ENCODE data around the gene SEPTIN5. TPM values are rescaled to one million over a fixed set of nuclear protein-coding genes. Genes with fewer than 3 reads are reported as not detected.

Gene SEPTIN5
- total and polyA plus RNA-seq, 9 of the 15 experiments (the other 6 are each of a cell fraction or from before 2014, with no cell fraction given), result 0.03 to 195 (median 119) TPM

DNA sequence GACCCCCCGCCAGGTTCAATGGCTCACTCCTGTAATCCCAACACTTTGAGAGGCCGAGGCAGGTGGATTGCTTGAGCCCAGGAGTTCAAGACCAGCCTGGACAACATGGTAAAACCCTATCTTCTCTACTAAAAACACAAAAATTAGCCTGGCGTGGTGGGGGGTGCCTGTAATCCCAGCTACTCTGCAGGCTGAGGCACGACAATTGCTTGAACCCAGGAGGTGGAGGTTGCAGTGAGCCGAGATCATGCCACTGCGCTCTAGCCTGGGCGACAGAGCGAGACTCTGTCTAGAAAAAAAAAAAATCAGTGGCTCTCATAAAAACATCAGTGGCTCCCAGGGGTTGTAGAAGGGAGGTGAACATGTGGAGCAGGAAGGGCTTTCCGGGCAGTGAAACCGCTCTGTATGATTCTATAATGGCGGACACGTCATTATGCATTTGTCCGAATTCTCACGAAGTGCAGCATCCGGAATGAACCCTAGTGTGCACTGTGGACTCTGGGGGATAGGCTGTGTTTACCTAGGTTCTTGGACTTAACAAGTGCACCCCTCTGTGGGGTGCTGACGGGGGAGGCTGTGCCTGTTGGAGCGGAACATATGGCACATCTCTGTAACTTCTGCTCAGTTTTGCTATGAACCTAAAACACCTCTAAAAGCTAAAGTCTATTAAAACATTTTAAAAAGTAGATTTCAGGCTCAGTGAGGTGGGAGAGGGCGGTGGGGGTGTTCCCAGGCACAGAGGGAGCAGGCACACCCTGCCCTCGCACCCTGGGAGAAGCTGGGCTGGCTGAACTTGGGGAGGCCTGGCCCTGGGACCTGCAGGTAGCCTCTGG, 49.1 kb upstream of the SEPTIN5 start:
- BruUV-seq (replicated peaks), result no TSS peak
- ChIA-PET POLR2A (interaction anchor here (0.6 to 7.8 kb wide), 9 partner anchors 11 to 239 kb away, joined by 3 to 80 read pairs (median 3); no protein-coding TSS in a partner anchor), CTCF (ENCODE audit: low intra/inter-chr PET ratio) (no interaction called here)
- no peaks in the 10 kb centered on the region for H3K9me3 ChIP-seq (replicated peaks; ENCODE audit: control insufficient read depth, insufficient read depth, low read depth, low read length)
- H3K4me2 ChIP-seq (ENCODE audit: insufficient read depth, low read length), result no peak overlapping the region
- DNase-seq (ENCODE audit: extremely low read depth in 1 of 4, low spot score in 3 of 4), result peak in 2 of 4 experiments; percentile 31 to 34
- in situ Hi-C loops (cut with MboI), result no loop called here
- H3K4me1 ChIP-seq (replicated peaks in 1 of 2; ENCODE audit: control insufficient read depth in 2 of 2, insufficient read depth in 2 of 2, low read length in 2 of 2), result peaks cover 15 to 23% of the 10 kb centered on the region in 2 experiments
- no peaks in the 10 kb centered on the region for H3K79me2 ChIP-seq (ENCODE audit: control insufficient read depth, insufficient read depth, low read length)
- no peak for ATAC-seq
- H3K9me1 ChIP-seq (ENCODE audit: control insufficient read depth, insufficient read depth, low read length), result no peaks in the 10 kb centered on the region
- WGBS (ENCODE audit: insufficient coverage, low coverage, missing lambda C conversion rate), result 17% methylated on average over 19 of the region's 19 CpGs
- no peaks in the 10 kb centered on the region for H4K20me1 ChIP-seq (replicated peaks; ENCODE audit: control insufficient read depth, insufficient read depth, low read length)
- H3K27ac ChIP-seq (ENCODE audit: extremely low read depth, low read depth, low read length), result no peak overlapping the region
- H3K9ac ChIP-seq (ENCODE audit: insufficient read depth in 1 of 2, low read depth in 2 of 2, low read length in 2 of 2), result peak overlapping the region in 1 of 2 experiments; percentile 8; a peak in 1 of 4 replicates
- FAIRE-seq, result no peak
- no peaks in the 10 kb centered on the region for H3K36me3 ChIP-seq (ENCODE audit: control insufficient read depth, insufficient read depth, low read length)
- H2AFZ ChIP-seq (ENCODE audit: low read depth, low read length), result no peak overlapping the region; the same call in 1 of the 2 replicates
- H3K4me3 ChIP-seq, result no peak overlapping the region
- H3K27me3 ChIP-seq (ENCODE audit: control insufficient read depth in 2 of 2, insufficient read depth in 2 of 2, low read length in 2 of 2), result peaks cover 73 to 76% of the 10 kb centered on the region in 2 experiments
- intact Hi-C loops (cut with micrococcal nuclease), result loop anchor here (10.0 kb wide), 2 partner anchors 50 to 60 kb away; partner anchors contain the start of gene SEPTIN5
- TF ChIP-seq SAFB (IDR thresholded peaks at IDR 0.05; ENCODE audit: borderline replicate concordance, low read depth, low read length), result no peak
- TF ChIP-seq, protein P1, sequence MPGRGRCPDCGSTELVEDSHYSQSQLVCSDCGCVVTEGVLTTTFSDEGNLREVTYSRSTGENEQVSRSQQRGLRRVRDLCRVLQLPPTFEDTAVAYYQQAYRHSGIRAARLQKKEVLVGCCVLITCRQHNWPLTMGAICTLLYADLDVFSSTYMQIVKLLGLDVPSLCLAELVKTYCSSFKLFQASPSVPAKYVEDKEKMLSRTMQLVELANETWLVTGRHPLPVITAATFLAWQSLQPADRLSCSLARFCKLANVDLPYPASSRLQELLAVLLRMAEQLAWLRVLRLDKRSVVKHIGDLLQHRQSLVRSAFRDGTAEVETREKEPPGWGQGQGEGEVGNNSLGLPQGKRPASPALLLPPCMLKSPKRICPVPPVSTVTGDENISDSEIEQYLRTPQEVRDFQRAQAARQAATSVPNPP (IDR thresholded peaks at IDR 0.05; ENCODE audit: borderline replicate concordance, insufficient read depth, insufficient read length), result no peak
- TF ChIP-seq YY1 (IDR thresholded peaks at IDR 0.05; ENCODE audit: borderline replicate concordance in 1 of 3, control insufficient read depth in 1 of 3, extremely low read depth in 1 of 3, insufficient read depth in 3 of 3, insufficient read length in 1 of 3, insufficient replicate concordance in 2 of 3, low read depth in 1 of 3, low read length in 2 of 3), result peak in 2 of 3 experiments; percentile 5 to 40
- TF ChIP-seq NR1H2 (CRISPR knock-in tag; IDR thresholded peaks at IDR 0.05), result no peak
- TF ChIP-seq, protein P2, sequence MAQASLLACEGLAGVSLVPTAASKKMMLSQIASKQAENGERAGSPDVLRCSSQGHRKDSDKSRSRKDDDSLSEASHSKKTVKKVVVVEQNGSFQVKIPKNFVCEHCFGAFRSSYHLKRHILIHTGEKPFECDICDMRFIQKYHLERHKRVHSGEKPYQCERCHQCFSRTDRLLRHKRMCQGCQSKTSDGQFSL (CRISPR knock-in tag; IDR thresholded peaks at IDR 0.05), result peak; percentile 49; the same call in 1 of the 2 replicates
- TF ChIP-seq, protein P2 (tag; IDR thresholded peaks at IDR 0.05), result no peak
- TF ChIP-seq, protein P3, sequence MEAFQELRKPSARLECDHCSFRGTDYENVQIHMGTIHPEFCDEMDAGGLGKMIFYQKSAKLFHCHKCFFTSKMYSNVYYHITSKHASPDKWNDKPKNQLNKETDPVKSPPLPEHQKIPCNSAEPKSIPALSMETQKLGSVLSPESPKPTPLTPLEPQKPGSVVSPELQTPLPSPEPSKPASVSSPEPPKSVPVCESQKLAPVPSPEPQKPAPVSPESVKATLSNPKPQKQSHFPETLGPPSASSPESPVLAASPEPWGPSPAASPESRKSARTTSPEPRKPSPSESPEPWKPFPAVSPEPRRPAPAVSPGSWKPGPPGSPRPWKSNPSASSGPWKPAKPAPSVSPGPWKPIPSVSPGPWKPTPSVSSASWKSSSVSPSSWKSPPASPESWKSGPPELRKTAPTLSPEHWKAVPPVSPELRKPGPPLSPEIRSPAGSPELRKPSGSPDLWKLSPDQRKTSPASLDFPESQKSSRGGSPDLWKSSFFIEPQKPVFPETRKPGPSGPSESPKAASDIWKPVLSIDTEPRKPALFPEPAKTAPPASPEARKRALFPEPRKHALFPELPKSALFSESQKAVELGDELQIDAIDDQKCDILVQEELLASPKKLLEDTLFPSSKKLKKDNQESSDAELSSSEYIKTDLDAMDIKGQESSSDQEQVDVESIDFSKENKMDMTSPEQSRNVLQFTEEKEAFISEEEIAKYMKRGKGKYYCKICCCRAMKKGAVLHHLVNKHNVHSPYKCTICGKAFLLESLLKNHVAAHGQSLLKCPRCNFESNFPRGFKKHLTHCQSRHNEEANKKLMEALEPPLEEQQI (IDR thresholded peaks at IDR 0.05), result no peak
- peak; percentile 81; the same call in 1 of the 2 replicates for TF ChIP-seq IRF2 (CRISPR knock-in tag; IDR thresholded peaks at IDR 0.05)
- TF ChIP-seq ZNF263 (CRISPR knock-in tag; IDR thresholded peaks at IDR 0.05; ENCODE audit: borderline replicate concordance), result 0 out of 2 replicates have a peak, but pooled peaks have one; percentile 45
- no peak for TF ChIP-seq ZNF586 (CRISPR knock-in tag; conservative IDR thresholded peaks at IDR 0.05)
- TF ChIP-seq, protein P4, sequence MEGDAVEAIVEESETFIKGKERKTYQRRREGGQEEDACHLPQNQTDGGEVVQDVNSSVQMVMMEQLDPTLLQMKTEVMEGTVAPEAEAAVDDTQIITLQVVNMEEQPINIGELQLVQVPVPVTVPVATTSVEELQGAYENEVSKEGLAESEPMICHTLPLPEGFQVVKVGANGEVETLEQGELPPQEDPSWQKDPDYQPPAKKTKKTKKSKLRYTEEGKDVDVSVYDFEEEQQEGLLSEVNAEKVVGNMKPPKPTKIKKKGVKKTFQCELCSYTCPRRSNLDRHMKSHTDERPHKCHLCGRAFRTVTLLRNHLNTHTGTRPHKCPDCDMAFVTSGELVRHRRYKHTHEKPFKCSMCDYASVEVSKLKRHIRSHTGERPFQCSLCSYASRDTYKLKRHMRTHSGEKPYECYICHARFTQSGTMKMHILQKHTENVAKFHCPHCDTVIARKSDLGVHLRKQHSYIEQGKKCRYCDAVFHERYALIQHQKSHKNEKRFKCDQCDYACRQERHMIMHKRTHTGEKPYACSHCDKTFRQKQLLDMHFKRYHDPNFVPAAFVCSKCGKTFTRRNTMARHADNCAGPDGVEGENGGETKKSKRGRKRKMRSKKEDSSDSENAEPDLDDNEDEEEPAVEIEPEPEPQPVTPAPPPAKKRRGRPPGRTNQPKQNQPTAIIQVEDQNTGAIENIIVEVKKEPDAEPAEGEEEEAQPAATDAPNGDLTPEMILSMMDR (IDR thresholded peaks at IDR 0.05 in 2 of 3, conservative IDR thresholded peaks at IDR 0.05 in 1 of 3; ENCODE audit: insufficient read depth in 2 of 3, low read depth in 1 of 3, low read length in 3 of 3), result 0 out of 6 replicates have a peak, but pooled peaks of 1 of the 3 experiments have one; percentile 5
- TF ChIP-seq ZNF232 (CRISPR knock-in tag; IDR thresholded peaks at IDR 0.05), result 0 out of 2 replicates have a peak, but pooled peaks have one; percentile 53
